BJ (cell line): ENCODE measurements around the gene HRH3. TPM values are rescaled to one million over a fixed set of nuclear protein-coding genes. Genes with fewer than 3 reads are reported as not detected.

Experiments used
- CTCF ChIA-PET: fragments of 350-600 bp; formaldehyde crosslinking; extraction: SDS; loops from one replicate; lab custom pipeline; 2021; ENCODE audit warnings: antibody characterized with exemption, inconsistent platforms; lab: Yijun Ruan, JAX
- POLR2A ChIA-PET: fragments of 300-600 bp; sonication (Branson Sonifier 250); formaldehyde crosslinking; extraction: SDS; loops from one replicate; lab custom pipeline; 2021; ENCODE audit warnings: antibody characterized with exemption; lab: Charles Lee
- DNase-seq: peaks from one replicate; pipeline ENCODE4 v3.0.0-alpha.2; 2011; ENCODE audit warnings: low read depth
- H3K27me3 ChIP-seq: 2 replicates; pipeline ENCODE4 v1.6.0; 2011; ENCODE audit warnings: low read length; ENCODE audit not compliant: control insufficient read depth, insufficient read depth
- H3K36me3 ChIP-seq: 2 replicates; pipeline ENCODE4 v1.5.1; 2011; ENCODE audit warnings: low read length; ENCODE audit not compliant: control insufficient read depth, insufficient read depth
- H3K4me3 ChIP-seq: 2 replicates; pipeline ENCODE4 v1.5.1; 2011; ENCODE audit warnings: low read depth, mild to moderate bottlenecking, control low read depth, low read length
- CTCF ChIP-seq: IDR thresholded peaks from 2 replicates; pipeline ENCODE4 v1.5.1; 2011; ENCODE audit warnings: low read depth, mild to moderate bottlenecking, control low read depth, inconsistent platforms, low read length, moderate library complexity; ENCODE audit not compliant: insufficient read depth
- polyA plus RNA-seq: library from polyadenylated mRNA; depleted of rRNA; stranded (reverse); fragments of >200 nt; gene quantifications from 2 replicates; pipeline ENCODE4 v1.2.3, GENCODE V29; 2011

HRH3 gene
- polyA plus RNA-seq, 1 experiment, result not detected

- CTCF ChIA-PET, result no interaction called here
- TF ChIP-seq CTCF, result no peak
- no peaks in the 10 kb centered on the region for H3K36me3 ChIP-seq
- DNase-seq, result no peak
- H3K27me3 ChIP-seq, result peaks cover 8% of the 10 kb centered on the region
- POLR2A ChIA-PET, result no interaction called here
- H3K4me3 ChIP-seq, result no peak overlapping the region
Measured at GRCh38 chr20:62230696-62231095, 10.6 kb upstream of the HRH3 start.

DNA sequence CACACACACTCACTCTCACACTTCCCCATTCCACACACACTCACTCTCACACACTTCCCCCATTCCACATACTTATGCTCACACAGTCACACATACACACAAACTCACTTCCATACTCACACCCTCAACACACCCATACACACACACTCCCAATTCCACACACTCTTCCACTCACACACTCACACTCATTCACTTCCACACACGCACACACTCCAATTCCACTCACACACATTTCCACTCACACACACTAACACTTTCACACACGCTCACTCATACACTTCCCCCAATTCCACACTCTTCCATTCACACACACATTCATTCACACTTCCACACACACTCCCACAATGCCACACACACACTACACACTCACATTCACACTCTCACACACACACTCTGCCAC is 10.2 kb upstream of the HRH3 start:
- Histone ChIP-seq H3K27me3 (peaks cover 9% of the 10 kb centered on the region), H3K4me3 (no peak overlapping the region), H3K36me3 (no peaks in the 10 kb centered on the region)
- CTCF ChIA-PET, result no interaction called here
- DNase-seq, result no peak
- no peak for TF ChIP-seq CTCF
- POLR2A ChIA-PET, result no interaction called here

DNA sequence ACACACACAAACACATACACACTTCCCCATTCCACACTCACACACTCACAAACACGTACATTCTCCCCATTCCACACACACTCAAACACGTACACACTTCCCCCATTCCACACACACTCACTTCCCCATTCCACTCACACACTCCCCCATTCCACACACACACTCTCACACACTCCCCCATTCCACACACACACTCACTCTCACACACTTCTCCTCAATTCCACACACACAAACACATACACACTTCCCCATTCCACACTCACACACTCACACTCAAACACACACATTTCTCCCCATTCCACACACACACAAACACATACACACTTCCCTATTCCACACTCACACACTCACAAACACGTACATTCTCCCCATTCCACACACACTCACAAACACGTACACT is 9.6 kb upstream of the HRH3 start:
- no peak overlapping the region for H3K4me3 ChIP-seq
- no peak for DNase-seq
- CTCF ChIA-PET, result no interaction called here
- no peak for TF ChIP-seq CTCF
- H3K36me3 ChIP-seq, result no peaks in the 10 kb centered on the region
- POLR2A ChIA-PET, result no interaction called here
- H3K27me3 ChIP-seq, result peaks cover 11% of the 10 kb centered on the region

GRCh38 chr20:62228982-62229545 is 9.0 kb upstream of the HRH3 start:
- Histone ChIP-seq H3K27me3 (peaks cover 11% of the 10 kb centered on the region), H3K4me3 (no peak overlapping the region), H3K36me3 (no peaks in the 10 kb centered on the region)
- no peak for TF ChIP-seq CTCF
- ChIA-PET CTCF (no interaction called here), POLR2A (no interaction called here)
- no peak for DNase-seq

DNA sequence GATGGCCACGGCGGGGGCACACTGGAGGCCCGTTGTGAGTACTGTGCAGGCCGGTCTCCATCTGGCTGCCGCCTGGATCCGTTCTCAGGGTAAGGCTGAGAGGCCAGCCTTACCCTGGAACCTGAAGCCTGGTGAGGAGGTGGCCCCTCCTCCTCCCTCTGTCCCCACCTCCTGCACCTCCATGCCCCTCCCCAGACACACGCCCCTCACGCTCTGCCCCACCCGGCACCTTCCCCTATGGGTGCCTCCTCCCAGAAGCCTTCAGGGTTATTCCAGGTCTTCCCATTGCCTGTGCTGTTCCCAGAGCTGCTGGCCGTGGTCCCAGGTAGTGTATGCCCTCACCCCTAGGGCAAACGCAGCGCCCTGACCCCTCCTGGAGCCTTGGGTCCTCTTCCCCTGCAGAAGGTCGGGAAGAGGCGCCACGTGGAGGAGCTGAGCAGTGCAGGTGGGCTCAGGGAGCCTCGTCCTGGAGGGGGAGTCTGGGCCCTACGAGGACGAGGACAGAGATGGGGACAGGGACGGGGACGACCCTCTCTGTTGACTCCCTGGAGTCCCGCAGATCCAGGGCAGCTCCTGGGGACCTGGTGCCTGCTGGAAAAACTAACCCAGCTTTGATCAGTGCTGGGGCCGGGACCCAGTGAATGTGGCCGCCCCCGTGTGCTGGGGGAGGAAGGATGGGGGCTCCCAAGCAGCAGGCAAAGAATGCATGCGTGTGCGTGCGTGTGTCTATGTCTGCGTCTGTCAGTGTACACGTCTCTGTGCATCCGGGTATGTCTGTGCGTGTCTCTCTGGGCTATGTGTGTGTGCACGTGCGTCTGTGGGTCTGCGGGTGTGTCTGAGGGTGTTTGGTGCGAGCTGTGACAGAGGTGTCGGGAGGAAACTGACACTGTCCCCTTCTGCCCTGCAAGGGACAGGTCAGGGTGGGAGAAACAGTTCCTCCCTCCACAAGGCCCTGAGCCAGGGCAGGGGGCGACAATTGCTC is 8.2 kb upstream of the HRH3 start:
- no peak overlapping the region for H3K4me3 ChIP-seq
- no peak for TF ChIP-seq CTCF
- no peaks in the 10 kb centered on the region for H3K36me3 ChIP-seq
- ChIA-PET POLR2A (no interaction called here), CTCF (no interaction called here)
- no peak for DNase-seq
- H3K27me3 ChIP-seq, result peaks cover 12% of the 10 kb centered on the region
